Peyer's patch (tissue), 4 donors: ENCODE results near the gene RUBCN.

Experiments used
- CTCF ChIP-seq, 6 experiments: fragments of 450-650 bp in 4 of 6; fragments of 200-600 bp in 2 of 6; sonication (generic) in 1 of 6; IDR thresholded peaks; one replicate each; pipeline ENCODE4 v1.5.1; 2017 to 2019; ENCODE audit warnings: antibody characterized with exemption in 6 of 6, mild to moderate bottlenecking in 3 of 6, moderate library complexity in 1 of 6
- POLR2A ChIP-seq, 2 donors: fragments of 450-650 bp; IDR thresholded peaks; one replicate each; pipeline ENCODE4 v1.5.1; 2017; ENCODE audit warnings: antibody characterized with exemption in 2 of 2, mild to moderate bottlenecking in 2 of 2, moderate library complexity in 2 of 2

DNA sequence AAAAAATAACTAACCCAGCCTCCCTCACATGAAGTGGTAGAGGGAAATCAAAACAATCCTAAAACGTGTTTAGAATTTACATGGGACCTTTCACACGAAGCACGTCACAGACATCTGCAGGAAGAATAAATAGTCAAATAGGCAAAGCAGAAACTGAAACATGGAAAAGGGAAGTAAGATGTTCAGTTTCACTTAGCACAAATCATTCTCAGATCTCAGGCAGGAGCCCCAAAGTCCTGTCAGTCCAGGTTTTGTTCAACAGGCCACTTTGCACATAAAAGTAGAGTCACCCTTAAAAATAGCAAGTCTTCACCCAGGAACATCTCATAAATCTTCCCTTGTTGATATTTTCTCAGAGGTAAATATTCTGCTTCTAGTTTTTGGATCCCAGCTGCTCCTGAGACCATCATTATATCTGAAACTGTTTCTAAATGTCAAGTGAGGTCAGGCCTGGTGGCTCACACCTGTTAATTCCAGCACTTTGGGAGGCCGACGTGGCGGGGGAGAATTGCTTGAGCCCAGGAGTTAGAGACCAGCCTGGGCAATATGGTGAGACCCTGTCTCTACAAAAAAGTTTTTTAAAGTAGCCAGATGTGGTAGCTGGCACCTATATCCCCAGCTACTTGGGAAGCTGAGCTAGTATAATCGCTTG lies 1.9 kb downstream of the RUBCN start:
- no peak for TF ChIP-seq CTCF (IDR thresholded peaks at IDR 0.05)
- no peak for TF ChIP-seq POLR2A (IDR thresholded peaks at IDR 0.05)
